ENCODE results near the gene ACAT1.
"Not testable (repeated sequence)": the region's sequence is repeated elsewhere in the genome, so short reads cannot be mapped to it uniquely, and the experiment has no call there.

The ACAT1 gene

DNA sequence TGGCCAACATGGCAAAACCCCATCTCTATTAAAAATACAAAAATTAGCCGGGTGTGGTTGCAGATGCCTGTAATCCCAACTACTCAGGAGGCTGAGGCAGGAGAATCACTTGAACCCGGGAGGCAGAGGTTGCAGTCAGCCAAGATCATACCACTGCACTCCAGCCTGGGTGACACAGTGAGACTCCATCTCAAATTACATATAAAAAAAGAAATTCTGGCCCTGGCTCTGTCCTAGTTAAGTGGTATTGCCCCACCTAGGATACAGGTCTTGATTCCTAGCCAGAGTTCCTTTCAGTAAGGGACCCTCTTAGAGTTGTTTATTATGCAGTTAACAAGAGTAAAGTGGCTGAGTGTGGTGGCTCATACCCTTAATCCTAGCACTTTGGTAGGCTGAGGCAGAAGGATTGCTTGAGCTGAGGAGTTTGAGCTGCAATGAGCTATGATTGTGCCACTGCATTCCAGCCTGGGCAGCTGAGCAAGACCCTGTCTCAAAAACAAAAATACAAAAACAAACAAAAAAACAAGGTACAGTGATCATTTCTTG lies 11.7 kb downstream of the ACAT1 start:
- H3K4me3 ChIP-seq (ENCODE audit: low read depth, low read length); H2BK12ac ChIP-seq (ENCODE audit: low read length); H4K12ac ChIP-seq (ENCODE audit: low read depth, low read length); H2BK120ac ChIP-seq (ENCODE audit: insufficient read depth, low read length, poor library complexity); H3K14ac ChIP-seq (ENCODE audit: low read length); H3K9me3 ChIP-seq (ENCODE audit: insufficient read depth, low read depth, low read length); H2BK5ac ChIP-seq (ENCODE audit: low read depth, low read length, poor library complexity); H2AK5ac ChIP-seq (ENCODE audit: low read length); H4K8ac ChIP-seq (ENCODE audit: low read depth, low read length); H3K4me1 ChIP-seq (ENCODE audit: control insufficient read depth in 1 of 2, insufficient read depth in 2 of 2, low read length in 2 of 2); H3K27me3 ChIP-seq (ENCODE audit: insufficient read depth, low read length); H3K27ac ChIP-seq (ENCODE audit: low read depth, low read length); H3K23ac ChIP-seq (ENCODE audit: low read length); H3K79me1 ChIP-seq (ENCODE audit: low read length); H3K36me3 ChIP-seq (ENCODE audit: control insufficient read depth in 1 of 2, insufficient read depth in 2 of 2, low read length in 2 of 2); H3K9ac ChIP-seq (ENCODE audit: low read length); DNase-seq; H3K4ac ChIP-seq (ENCODE audit: low read depth, low read length); H2AFZ ChIP-seq (ENCODE audit: insufficient read depth, low read length, poor library complexity); H3K4me2 ChIP-seq (ENCODE audit: low read length); H3K18ac ChIP-seq (ENCODE audit: low read length); H4K91ac ChIP-seq (ENCODE audit: low read depth, low read length); H3K79me2 ChIP-seq (ENCODE audit: control insufficient read depth, insufficient read depth, low read length, poor library complexity): not testable (repeated sequence)
- WGBS (ENCODE audit: extremely low coverage, insufficient coverage, insufficient read length): no CpG with 5 or more reads among the region's 2 CpGs

DNA sequence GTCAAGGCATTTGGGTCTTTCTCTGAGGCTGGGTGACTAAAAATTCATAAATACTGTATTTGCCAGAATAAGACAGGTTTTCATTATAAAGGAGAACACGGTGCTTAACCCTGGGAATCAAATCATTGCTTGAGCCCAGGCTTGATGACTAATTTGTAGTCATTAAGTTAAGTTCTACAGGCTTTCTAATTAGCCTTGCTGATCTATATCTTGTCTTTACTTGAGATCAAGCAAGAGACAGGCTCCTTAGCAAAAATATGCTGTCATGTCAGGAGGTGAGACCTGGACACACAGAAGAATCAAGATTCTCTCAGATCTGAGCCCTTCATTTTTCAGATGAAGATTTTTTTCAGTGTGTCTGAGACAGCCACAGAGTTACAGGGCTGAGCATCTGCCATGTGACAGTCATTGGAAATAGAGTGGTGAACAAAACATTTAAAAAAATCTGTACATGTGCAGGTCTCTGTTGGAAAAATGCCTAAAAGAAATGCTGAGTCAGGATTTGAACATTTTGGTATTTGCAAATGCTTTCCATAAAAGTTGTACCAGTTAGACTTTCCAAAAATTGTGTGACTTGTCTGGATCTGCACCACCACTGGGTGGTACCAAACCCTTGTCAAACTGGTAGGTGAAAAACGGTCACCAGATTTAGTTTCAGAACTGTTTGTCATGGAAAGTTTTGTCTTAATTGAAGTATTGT lies 14.6 kb downstream of the ACAT1 start:
- no peaks in the 10 kb centered on the region for H3K27me3 ChIP-seq (ENCODE audit: insufficient read depth, low read length)
- no peak overlapping the region for H2BK5ac ChIP-seq (ENCODE audit: low read depth, low read length, poor library complexity)
- H3K27ac ChIP-seq (ENCODE audit: low read depth, low read length): no peak overlapping the region
- H3K79me2 ChIP-seq (ENCODE audit: control insufficient read depth, insufficient read depth, low read length, poor library complexity): no peaks in the 10 kb centered on the region
- no CpG with 5 or more reads among the region's 2 CpGs for whole genome bisulfite sequencing (ENCODE audit: extremely low coverage, insufficient coverage, insufficient read length)
- H3K79me1 ChIP-seq (ENCODE audit: low read length): no peaks in the 10 kb centered on the region
- H3K9me3 ChIP-seq (ENCODE audit: insufficient read depth, low read depth, low read length): no peaks in the 10 kb centered on the region
- no peak overlapping the region for H3K9ac ChIP-seq (ENCODE audit: low read length)
- H3K23ac ChIP-seq (ENCODE audit: low read length): no peak overlapping the region
- no peak overlapping the region for H3K14ac ChIP-seq (ENCODE audit: low read length)
- H3K4me1 ChIP-seq (ENCODE audit: control insufficient read depth in 1 of 2, insufficient read depth in 2 of 2, low read length in 2 of 2): no peaks in the 10 kb centered on the region
- H2AFZ ChIP-seq (ENCODE audit: insufficient read depth, low read length, poor library complexity): no peak overlapping the region
- no peak overlapping the region for H2BK12ac ChIP-seq (ENCODE audit: low read length)
- H4K91ac ChIP-seq (ENCODE audit: low read depth, low read length): no peak overlapping the region
- no peak overlapping the region for H3K4me2 ChIP-seq (ENCODE audit: low read length)
- H3K4ac ChIP-seq (ENCODE audit: low read depth, low read length): no peak overlapping the region
- H3K36me3 ChIP-seq (ENCODE audit: control insufficient read depth in 1 of 2, insufficient read depth in 2 of 2, low read length in 2 of 2): peaks cover under 1 to 5% of the 10 kb centered on the region in 2 experiments
- no peak overlapping the region for H4K8ac ChIP-seq (ENCODE audit: low read depth, low read length)
- peak in 1 of 2 donors; percentile 5 for DNase-seq
- H3K4me3 ChIP-seq (ENCODE audit: low read depth, low read length): no peak overlapping the region
- no peak overlapping the region for H3K18ac ChIP-seq (ENCODE audit: low read length)
- H2BK120ac ChIP-seq (ENCODE audit: insufficient read depth, low read length, poor library complexity): no peak overlapping the region
- no peak overlapping the region for H2AK5ac ChIP-seq (ENCODE audit: low read length)
- H4K12ac ChIP-seq (ENCODE audit: low read depth, low read length): no peak overlapping the region

DNA sequence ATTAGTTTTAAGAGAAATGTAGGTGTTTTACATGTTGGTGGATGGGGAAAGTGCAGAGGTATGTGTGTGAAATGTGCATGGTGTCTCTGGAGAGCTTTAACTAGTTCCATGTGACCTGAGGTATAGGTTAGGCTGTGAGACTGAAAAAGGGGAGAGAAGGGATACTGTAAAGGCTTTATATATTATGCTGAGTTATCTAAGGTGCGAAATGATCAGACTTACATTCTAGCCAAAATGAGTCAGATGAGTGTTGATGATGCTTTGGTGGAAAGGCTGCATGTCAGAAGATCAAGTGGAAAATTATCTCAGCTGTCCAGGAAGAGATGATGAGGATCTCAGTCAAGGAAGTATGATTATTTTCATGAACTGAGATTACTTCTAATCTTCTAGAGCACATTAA lies 15.8 kb downstream of the ACAT1 start:
- Histone ChIP-seq H4K8ac (ENCODE audit: low read depth, low read length) (no peak overlapping the region), H3K4ac (ENCODE audit: low read depth, low read length) (no peak overlapping the region), H3K18ac (ENCODE audit: low read length) (no peak overlapping the region), H3K9me3 (ENCODE audit: insufficient read depth, low read depth, low read length) (no peaks in the 10 kb centered on the region), H2BK5ac (ENCODE audit: low read depth, low read length, poor library complexity) (no peak overlapping the region), H2BK12ac (ENCODE audit: low read length) (no peak overlapping the region), H3K79me2 (ENCODE audit: control insufficient read depth, insufficient read depth, low read length, poor library complexity) (no peaks in the 10 kb centered on the region), H3K27ac (ENCODE audit: low read depth, low read length) (no peak overlapping the region), H3K4me1 (ENCODE audit: control insufficient read depth in 1 of 2, insufficient read depth in 2 of 2, low read length in 2 of 2) (no peaks in the 10 kb centered on the region), H3K9ac (ENCODE audit: low read length) (no peak overlapping the region), H2AFZ (ENCODE audit: insufficient read depth, low read length, poor library complexity) (no peak overlapping the region), H4K91ac (ENCODE audit: low read depth, low read length) (no peak overlapping the region), H3K79me1 (ENCODE audit: low read length) (no peaks in the 10 kb centered on the region), H2BK120ac (ENCODE audit: insufficient read depth, low read length, poor library complexity) (no peak overlapping the region), H4K12ac (ENCODE audit: low read depth, low read length) (no peak overlapping the region), H3K23ac (ENCODE audit: low read length) (no peak overlapping the region), H3K4me3 (ENCODE audit: low read depth, low read length) (no peak overlapping the region), H3K36me3 (ENCODE audit: control insufficient read depth in 1 of 2, insufficient read depth in 2 of 2, low read length in 2 of 2) (peaks cover 2 to 7% of the 10 kb centered on the region in 2 experiments), H3K4me2 (ENCODE audit: low read length) (no peak overlapping the region), H3K14ac (ENCODE audit: low read length) (no peak overlapping the region), H2AK5ac (ENCODE audit: low read length) (no peak overlapping the region), H3K27me3 (ENCODE audit: insufficient read depth, low read length) (no peaks in the 10 kb centered on the region)
- DNase-seq: no peak
- WGBS (ENCODE audit: extremely low coverage, insufficient coverage, insufficient read length): no CpG with 5 or more reads among the region's 1 CpG

DNA sequence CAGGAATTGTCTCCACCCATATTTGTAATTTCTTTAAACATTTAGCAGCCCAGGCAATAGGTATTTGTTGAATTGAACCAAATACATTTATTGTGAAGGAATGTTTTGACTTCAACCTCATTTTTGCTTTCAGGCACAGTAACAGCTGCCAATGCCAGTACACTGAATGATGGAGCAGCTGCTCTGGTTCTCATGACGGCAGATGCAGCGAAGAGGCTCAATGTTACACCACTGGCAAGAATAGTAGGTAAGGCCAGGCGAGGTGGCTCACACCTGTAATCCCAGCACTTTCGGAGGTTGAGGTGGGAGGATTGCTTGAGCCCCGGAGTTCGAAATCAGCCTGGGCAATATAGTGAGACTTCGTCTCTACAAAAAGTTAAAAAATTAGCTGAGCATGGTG lies 20.9 kb downstream of the ACAT1 start:
- Histone ChIP-seq H3K27me3 (ENCODE audit: insufficient read depth, low read length) (no peaks in the 10 kb centered on the region), H4K8ac (ENCODE audit: low read depth, low read length) (no peak overlapping the region), H3K9ac (ENCODE audit: low read length) (no peak overlapping the region), H3K4ac (ENCODE audit: low read depth, low read length) (no peak overlapping the region), H3K4me1 (ENCODE audit: control insufficient read depth in 1 of 2, insufficient read depth in 2 of 2, low read length in 2 of 2) (no peaks in the 10 kb centered on the region), H3K27ac (ENCODE audit: low read depth, low read length) (no peak overlapping the region), H3K79me1 (ENCODE audit: low read length) (no peaks in the 10 kb centered on the region), H2AFZ (ENCODE audit: insufficient read depth, low read length, poor library complexity) (no peak overlapping the region), H2AK5ac (ENCODE audit: low read length) (no peak overlapping the region), H3K4me3 (ENCODE audit: low read depth, low read length) (no peak overlapping the region), H3K23ac (ENCODE audit: low read length) (no peak overlapping the region), H2BK5ac (ENCODE audit: low read depth, low read length, poor library complexity) (no peak overlapping the region), H3K18ac (ENCODE audit: low read length) (no peak overlapping the region), H2BK120ac (ENCODE audit: insufficient read depth, low read length, poor library complexity) (no peak overlapping the region), H3K9me3 (ENCODE audit: insufficient read depth, low read depth, low read length) (no peaks in the 10 kb centered on the region), H4K91ac (ENCODE audit: low read depth, low read length) (no peak overlapping the region), H3K4me2 (ENCODE audit: low read length) (no peak overlapping the region), H3K79me2 (ENCODE audit: control insufficient read depth, insufficient read depth, low read length, poor library complexity) (no peaks in the 10 kb centered on the region), H3K36me3 (ENCODE audit: control insufficient read depth in 1 of 2, insufficient read depth in 2 of 2, low read length in 2 of 2) (peaks cover 11 to 13% of the 10 kb centered on the region in 2 experiments), H3K14ac (ENCODE audit: low read length) (no peak overlapping the region), H4K12ac (ENCODE audit: low read depth, low read length) (no peak overlapping the region), H2BK12ac (ENCODE audit: low read length) (no peak overlapping the region)
- WGBS (ENCODE audit: extremely low coverage, insufficient coverage, insufficient read length): no CpG with 5 or more reads among the region's 7 CpGs
- DNase-seq: peak; percentile 37 to 79
